Amniotic epithelial cell (primary cell): ENCODE measurements around the gene TMEM171.

Experiments used
- DNase-seq: peaks from one replicate; pipeline ENCODE4 v3.0.0-alpha.2; 2010; ENCODE audit warnings: low read depth

Gene TMEM171

GRCh38 chr5:73151766-73152410 is 31.5 kb downstream of the TMEM171 start:
- DNase-seq = no peak

GRCh38 chr5:73152411-73153388 is 32.3 kb downstream of the TMEM171 start:
- no peak for DNase-seq

- no peak for DNase-seq
Observed at GRCh38 chr5:73153513-73153912, 33.1 kb downstream of the TMEM171 start.

- no peak for DNase-seq
Observed at GRCh38 chr5:73154208-73155006, 34.0 kb downstream of the TMEM171 start.

GRCh38 chr5:73155271-73156222 is 35.2 kb downstream of the TMEM171 start:
- no peak for DNase-seq

GRCh38 chr5:73157414-73158303 is 37.3 kb downstream of the TMEM171 start:
- no peak for DNase-seq

GRCh38 chr5:73158313-73158712 is 37.9 kb downstream of the TMEM171 start:
- DNase-seq = no peak

GRCh38 chr5:73160239-73160671 is 39.9 kb downstream of the TMEM171 start:
- DNase-seq = peak; percentile 75

- DNase-seq = peak; percentile 41
Observed at GRCh38 chr5:73170522-73170921, 50.1 kb downstream of the TMEM171 start.

- DNase-seq = no peak
Observed at GRCh38 chr5:73171495-73171894, 51.1 kb downstream of the TMEM171 start.

- DNase-seq = no peak
Observed at GRCh38 chr5:73172951-73173350, 52.6 kb downstream of the TMEM171 start, which contains the start of gene TMEM174. Gene TMEM174 (plus strand): TSS chr5:73173193. CDS start chr5:73173244, 51 bp downstream.

GRCh38 chr5:73174100-73174815 is 53.9 kb downstream of the TMEM171 start:
- DNase-seq = no peak

GRCh38 chr5:73176250-73176649 is 55.9 kb downstream of the TMEM171 start:
- DNase-seq = no peak

- DNase-seq = no peak
Observed at GRCh38 chr5:73178265-73178664, 57.9 kb downstream of the TMEM171 start.

GRCh38 chr5:73179730-73180129 is 59.4 kb downstream of the TMEM171 start:
- no peak for DNase-seq

- no peak for DNase-seq
Observed at GRCh38 chr5:73180566-73180965, 60.2 kb downstream of the TMEM171 start.
